ENCODE results near the gene MOGAT1. TPM values are rescaled to one million over a fixed set of nuclear protein-coding genes. Genes with fewer than 3 reads are reported as not detected.
"Not testable (repeated sequence)": the region's sequence is repeated elsewhere in the genome, so short reads cannot be mapped to it uniquely, and the experiment has no call there.

MOGAT1 gene
- total RNA-seq, 1 donor from 2014 or later: not detected

DNA sequence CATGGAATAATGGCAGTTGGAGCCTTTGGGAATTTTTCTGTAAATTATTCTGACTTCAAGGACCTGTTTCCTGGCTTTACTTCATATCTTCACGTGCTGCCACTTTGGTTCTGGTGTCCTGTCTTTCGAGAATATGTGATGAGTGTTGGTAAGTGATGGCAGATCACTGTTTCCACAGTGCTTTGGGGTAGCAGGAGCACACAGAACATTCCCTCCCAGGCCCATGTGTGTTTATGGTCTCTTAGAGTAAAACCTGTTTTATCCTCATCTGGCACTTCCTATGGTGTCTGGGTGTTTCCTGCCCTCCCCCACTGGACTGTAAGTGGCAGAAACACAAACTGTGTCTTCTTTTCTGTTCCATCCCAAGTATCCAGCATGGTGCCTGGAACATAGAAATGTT lies 17.9 kb downstream of the MOGAT1 start:
- H3K4me3 ChIP-seq (ENCODE audit: low read depth, low read length): no peak overlapping the region
- TF ChIP-seq CTCF (IDR thresholded peaks at IDR 0.05; ENCODE audit: insufficient read depth, low read length, poor library complexity, severe bottlenecking): no peak

GRCh38 chr2:222690564-222691200 lies 19.2 kb downstream of the MOGAT1 start:
- H3K27me3 ChIP-seq (ENCODE audit: control insufficient read depth, insufficient read depth, low read length): no peaks in the 10 kb centered on the region
- peak; percentile 100 for TF ChIP-seq CTCF (IDR thresholded peaks at IDR 0.05; ENCODE audit: insufficient read depth, low read length, poor library complexity, severe bottlenecking)
- no peaks in the 10 kb centered on the region for H3K36me3 ChIP-seq (ENCODE audit: control insufficient read depth, insufficient read depth, low read length)
- DNase-seq (ENCODE audit: low read depth): no peak
- H3K4me3 ChIP-seq (ENCODE audit: low read depth, low read length): no peak overlapping the region

More for the DNA sequence above, 17.9 kb downstream of the MOGAT1 start:
- Histone ChIP-seq H3K27me3 (ENCODE audit: control insufficient read depth, insufficient read depth, low read length) (no peaks in the 10 kb centered on the region), H3K36me3 (ENCODE audit: control insufficient read depth, insufficient read depth, low read length) (no peaks in the 10 kb centered on the region)
- no peak for DNase-seq (ENCODE audit: low read depth)

GRCh38 chr2:222693413-222693812 lies 22.0 kb downstream of the MOGAT1 start:
- not testable (repeated sequence) for H3K36me3 ChIP-seq (ENCODE audit: control insufficient read depth, insufficient read depth, low read length); H3K27me3 ChIP-seq (ENCODE audit: control insufficient read depth, insufficient read depth, low read length); H3K4me3 ChIP-seq (ENCODE audit: low read depth, low read length); DNase-seq (ENCODE audit: low read depth)

DNA sequence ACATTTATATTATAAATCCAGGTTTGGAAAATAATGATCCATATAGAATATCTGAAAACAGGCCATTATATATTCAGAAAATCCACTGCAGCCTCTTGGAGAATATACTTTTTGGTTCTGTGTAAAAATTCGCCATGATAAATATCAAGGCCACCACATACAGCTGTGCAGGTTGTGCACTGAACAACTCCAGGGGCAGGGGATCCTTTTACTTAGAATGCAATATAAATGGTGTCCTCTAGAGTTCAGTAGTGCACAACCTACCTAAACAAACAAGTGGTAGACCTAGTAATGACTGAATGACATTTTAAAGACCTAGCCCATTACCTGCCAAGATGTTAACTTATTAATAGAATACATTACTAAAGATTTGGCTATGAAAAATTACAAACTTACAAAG lies 22.4 kb downstream of the MOGAT1 start:
- peak; percentile 31 for TF ChIP-seq CTCF (IDR thresholded peaks at IDR 0.05; ENCODE audit: insufficient read depth, low read length, poor library complexity, severe bottlenecking)
- Histone ChIP-seq H3K4me3 (ENCODE audit: low read depth, low read length) (no peak overlapping the region), H3K36me3 (ENCODE audit: control insufficient read depth, insufficient read depth, low read length) (no peaks in the 10 kb centered on the region), H3K27me3 (ENCODE audit: control insufficient read depth, insufficient read depth, low read length) (no peaks in the 10 kb centered on the region)
- no peak for DNase-seq (ENCODE audit: low read depth)

DNA sequence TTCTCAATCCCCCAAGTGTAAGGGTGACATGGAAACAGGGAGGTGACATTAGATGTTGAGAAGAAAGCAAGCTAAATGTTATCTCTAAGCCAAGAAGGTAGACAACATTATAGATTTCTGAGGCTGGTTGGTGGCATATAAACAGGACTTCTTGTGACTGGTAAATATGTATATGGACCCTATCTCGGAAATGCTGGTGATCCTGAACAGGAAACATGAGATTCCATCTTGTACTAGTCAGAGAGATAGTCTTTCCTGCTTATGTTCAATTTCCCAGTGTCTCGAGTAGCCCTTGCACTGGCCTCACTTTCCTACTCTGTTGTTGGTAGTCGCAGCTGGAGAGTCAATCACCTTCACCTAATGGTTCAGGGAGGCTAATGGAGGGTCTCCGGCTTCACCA lies 26.8 kb downstream of the MOGAT1 start:
- no peak for DNase-seq (ENCODE audit: low read depth)
- no peak for TF ChIP-seq CTCF (IDR thresholded peaks at IDR 0.05; ENCODE audit: insufficient read depth, low read length, poor library complexity, severe bottlenecking)
- Histone ChIP-seq H3K27me3 (ENCODE audit: control insufficient read depth, insufficient read depth, low read length) (no peaks in the 10 kb centered on the region), H3K4me3 (ENCODE audit: low read depth, low read length) (no peak overlapping the region), H3K36me3 (ENCODE audit: control insufficient read depth, insufficient read depth, low read length) (no peaks in the 10 kb centered on the region)

GRCh38 chr2:222701233-222701632 lies 29.8 kb downstream of the MOGAT1 start:
- no peak for DNase-seq (ENCODE audit: low read depth)
- Histone ChIP-seq H3K36me3 (ENCODE audit: control insufficient read depth, insufficient read depth, low read length) (no peaks in the 10 kb centered on the region), H3K4me3 (ENCODE audit: low read depth, low read length) (no peak overlapping the region), H3K27me3 (ENCODE audit: control insufficient read depth, insufficient read depth, low read length) (no peaks in the 10 kb centered on the region)
- TF ChIP-seq CTCF (IDR thresholded peaks at IDR 0.05; ENCODE audit: insufficient read depth, low read length, poor library complexity, severe bottlenecking): no peak

All from kidney epithelial cell (primary cell).